Measurements from ENCODE around the gene ASTN2.

Gene ASTN2

DNA sequence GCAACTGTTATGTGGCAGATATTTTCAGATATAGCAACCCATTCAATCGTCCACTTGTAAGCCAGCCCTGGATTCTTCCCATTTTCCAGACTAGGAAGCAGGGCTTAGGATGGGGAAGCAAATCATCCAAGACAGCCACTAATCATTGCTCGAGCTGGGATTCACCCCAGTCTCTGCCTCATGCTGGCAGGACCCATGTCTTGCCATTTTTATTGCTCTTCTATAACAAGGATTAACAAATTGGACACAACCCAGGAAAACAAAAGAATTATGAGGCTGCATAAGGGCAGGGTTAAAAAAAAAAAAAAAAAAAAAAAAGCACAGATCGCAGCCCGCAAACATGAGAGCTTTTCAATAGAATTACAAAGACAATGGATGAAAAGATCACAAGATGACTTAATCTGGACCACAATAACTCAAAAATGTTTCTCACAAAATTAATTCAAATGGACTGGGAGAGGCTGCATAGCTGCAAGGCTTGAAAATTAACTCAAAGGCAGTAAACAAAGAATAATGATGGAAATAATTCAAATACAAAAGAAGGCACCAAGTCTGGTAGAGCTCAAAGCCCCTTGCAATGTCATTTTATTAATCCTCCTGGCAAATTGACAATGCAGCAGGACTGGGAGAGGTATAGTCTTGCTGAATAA lies 40.7 kb downstream of the ASTN2 start:
- DNase-seq (ENCODE audit: extremely low read depth in 1 of 2, low read depth in 1 of 2), result no peak

DNA sequence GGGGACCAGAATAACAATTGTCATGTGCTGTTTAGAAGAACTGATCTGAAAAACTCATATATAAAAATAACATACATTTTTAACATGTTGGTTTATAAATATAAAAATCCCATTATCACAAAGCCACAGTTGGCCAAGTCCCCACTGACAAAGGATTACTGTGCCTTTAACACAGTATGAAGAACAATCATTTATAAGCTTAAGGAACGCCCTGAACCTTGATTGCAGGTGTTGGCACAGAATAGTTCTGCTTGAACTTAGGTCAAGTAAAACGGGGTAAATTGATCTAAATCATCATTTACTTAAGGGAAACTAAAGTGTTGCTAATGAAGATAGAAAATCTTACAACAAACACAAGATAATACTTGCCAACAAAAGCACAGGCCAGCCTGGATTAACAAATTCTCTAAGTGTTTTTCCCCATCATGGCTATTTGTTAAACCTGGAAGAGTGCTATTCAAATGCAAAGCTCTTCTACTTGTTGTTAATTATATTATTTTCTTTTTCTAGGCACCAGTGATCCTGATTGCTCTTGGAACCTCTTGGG lies 46.1 kb downstream of the ASTN2 start:
- DNase-seq (ENCODE audit: extremely low read depth in 1 of 2, low read depth in 1 of 2), result no peak

DNA sequence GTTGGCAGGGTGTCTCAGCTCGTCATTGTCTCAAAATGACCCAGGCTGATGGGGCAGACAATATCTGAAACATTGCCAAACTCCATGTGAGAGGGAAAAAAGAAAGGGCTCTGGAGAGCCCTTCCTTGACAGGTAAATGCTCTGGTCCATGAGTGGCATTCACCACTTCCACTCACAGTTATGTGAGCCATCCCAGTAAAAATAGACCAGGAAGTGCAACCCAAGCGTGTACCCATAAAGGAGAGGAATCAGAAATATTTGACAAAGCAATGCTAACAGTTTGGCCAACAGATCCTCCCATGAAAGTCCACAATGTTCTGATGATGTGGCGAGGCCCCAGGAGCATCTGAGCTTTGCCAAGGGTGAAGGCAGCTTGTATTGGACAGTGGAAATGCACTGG lies 49.4 kb downstream of the ASTN2 start:
- DNase-seq (ENCODE audit: extremely low read depth in 1 of 2, low read depth in 1 of 2), result no peak

DNA sequence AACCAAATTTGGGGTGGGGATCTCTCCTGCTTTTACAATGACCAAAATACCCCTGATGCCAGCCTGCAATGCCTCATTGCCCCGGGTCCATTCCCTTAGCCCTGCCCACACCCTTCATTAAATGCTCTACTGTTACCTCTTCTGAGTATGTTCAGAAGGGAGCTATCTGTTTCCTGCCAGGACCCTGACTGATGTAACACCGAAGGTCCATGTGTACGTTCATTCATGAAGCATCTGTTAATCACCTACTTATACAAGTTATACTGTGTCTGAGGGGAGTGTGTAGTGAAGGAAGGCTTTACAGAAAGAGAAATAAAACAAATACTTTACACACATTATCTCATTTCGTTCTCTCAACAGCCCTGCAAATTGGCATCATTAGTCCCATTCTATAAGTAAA lies 51.9 kb downstream of the ASTN2 start:
- no peak for DNase-seq (ENCODE audit: extremely low read depth in 1 of 2, low read depth in 1 of 2)

DNA sequence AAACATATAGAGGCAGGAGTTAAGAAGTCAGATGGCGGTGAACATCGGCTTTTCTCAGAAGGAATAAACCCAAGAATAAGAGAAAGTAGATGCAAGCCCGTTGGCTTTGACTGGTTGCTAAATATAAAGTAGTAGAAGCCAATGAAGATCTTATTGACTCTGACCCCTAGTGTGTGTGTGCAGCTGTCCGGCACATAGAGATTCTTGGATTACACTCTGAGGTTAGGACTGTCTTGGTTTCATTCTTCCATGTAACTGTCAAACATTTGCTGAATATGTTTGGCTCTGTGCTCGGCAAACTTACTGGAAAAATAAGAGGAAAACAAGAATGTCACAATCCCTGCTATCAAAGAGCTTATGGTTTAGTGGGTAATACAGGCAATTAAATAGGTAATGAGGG lies 54.9 kb downstream of the ASTN2 start:
- DNase-seq (ENCODE audit: extremely low read depth in 1 of 2, low read depth in 1 of 2), result no peak

DNA sequence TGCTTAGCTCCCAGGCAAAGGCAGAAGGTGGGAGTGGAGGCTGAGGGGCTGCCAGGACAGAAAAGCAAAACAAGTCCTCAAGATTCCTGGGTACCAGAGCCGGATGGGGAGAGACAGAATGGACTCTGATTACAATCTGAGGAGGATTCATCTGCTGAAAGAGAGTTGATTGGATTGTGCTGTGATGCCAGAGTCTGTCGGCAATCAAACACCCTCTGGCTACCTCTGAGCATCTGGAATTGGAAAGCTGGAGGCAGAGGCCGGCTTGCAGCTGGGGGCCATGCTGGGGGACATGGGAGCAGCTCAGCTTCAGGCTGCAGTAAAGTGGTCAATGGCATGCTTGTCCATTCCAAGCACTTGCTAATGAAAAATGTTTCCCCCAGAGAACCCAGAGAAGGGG lies 59.3 kb downstream of the ASTN2 start:
- no peak for DNase-seq (ENCODE audit: extremely low read depth in 1 of 2, low read depth in 1 of 2)

DNA sequence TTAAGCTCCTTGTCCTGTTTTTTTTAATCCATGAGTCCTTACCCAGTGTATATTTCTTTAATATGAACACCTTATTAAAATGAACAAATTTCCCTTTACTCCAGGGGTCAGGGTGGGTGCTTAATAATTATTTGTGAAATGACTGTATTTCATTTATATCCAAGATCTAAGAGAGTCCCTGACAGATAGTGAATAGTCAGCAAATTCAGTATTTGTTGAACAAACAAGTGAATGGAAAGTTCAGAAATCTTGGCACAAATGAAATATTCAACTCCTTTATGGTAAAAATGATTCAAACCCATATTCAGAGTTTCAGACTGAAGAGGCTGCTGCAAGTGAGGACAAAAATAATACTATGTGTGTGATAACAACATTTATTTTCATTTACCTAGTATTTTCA lies 59.9 kb downstream of the ASTN2 start:
- no peak for DNase-seq (ENCODE audit: extremely low read depth in 1 of 2, low read depth in 1 of 2)

DNA sequence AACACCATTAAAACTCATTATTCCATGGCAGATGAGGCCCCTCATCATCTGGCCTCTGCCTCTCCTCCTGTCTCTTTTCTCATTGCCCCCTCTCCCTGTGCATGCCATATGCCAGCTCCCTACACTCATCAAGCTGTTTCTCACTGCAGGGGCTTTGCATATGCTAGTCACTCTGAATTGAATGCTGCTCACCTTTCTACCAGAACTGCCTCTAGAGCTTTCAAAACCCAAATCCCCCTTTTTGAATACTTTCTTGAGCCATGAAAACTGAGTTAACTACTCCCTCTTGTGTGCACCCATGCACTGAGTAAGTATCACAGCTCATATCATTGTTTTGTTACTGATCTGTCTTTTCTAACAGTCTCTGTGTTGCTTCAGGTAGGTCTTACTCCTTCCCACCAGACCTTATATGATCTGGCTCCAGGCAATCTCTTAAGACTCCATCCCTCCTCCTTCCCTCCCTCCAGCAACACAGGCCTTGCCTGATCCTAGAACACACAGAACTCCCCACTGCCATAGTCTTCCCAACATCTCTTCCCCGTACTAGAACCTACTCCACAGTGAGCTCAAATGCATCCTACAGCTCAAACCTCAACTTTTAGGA lies 60.5 kb downstream of the ASTN2 start:
- DNase-seq (ENCODE audit: extremely low read depth in 1 of 2, low read depth in 1 of 2), result no peak

DNA sequence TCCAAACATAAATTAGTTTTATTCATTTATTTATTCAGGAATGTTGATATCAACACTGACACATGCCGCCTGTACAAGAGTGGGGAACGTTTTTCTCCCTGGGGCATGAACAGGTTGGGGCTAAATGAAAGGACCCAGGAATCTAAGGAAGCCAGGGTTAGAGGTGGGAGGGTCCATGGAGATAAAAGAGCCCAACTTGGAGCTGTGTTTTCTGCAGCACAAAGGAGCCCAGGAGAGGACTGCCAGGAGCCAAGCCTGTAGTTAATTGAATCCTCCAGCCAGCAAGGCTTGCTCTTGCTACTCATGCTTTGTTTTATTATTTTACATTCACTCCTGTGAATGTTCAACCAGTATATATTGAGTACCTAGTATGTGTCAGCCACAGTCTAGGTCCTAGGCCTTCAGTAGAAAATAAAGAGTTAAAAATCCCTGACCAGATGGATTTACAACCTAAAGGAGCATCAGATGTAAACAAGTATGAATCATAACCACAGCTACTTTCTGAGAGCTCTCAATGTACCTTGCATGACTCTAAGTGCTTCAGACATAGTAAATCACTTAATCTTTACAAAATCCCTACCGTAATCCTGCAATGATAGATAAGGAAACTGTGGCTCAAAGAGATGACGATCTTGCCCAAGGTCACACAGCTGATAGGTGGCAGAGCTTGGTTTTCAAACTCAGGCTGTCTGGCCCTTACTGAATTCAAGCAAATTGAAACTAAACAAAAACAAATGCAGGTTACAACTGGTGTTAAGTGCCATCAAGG lies 69.8 kb downstream of the ASTN2 start:
- DNase-seq (ENCODE audit: extremely low read depth in 1 of 2, low read depth in 1 of 2), result no peak

DNA sequence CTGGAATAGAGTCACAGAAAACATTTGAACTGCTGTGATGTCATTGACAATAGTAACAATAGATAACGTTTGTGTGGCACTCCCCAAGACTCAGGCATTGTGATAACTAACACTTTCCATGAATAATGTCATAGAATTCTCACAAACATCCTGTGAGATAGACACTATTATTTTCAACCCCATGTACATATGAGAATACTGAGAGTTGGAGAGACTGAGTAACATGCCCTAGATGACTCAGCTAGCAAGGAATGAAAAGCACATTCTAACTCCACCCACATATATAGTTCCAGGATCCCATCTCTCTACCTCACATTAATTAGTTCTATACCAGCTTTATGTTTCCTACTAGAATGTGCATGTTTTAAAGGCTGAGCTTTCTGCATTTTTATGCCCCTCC lies 71.4 kb downstream of the ASTN2 start:
- no peak for DNase-seq (ENCODE audit: extremely low read depth in 1 of 2, low read depth in 1 of 2)

DNA sequence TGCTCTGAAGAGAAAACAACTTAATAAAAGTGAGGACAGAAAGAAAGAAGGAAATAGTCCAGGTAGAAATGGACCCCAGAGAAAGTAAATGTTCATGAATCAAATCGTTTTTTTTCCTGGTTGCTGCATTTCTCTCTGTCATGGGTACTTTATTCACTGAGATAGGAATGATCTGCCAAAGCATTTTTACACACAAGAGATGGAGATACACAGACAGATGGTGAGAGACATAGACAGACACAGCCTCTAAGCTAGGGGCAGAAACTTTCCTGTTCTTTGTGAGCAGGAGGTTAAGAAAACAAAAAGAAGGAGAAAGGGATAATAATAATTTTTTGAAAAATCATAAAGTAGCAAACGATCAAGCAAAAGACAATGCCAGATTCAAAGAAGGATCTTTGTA lies 73.7 kb downstream of the ASTN2 start:
- DNase-seq (ENCODE audit: extremely low read depth in 1 of 2, low read depth in 1 of 2), result no peak

DNA sequence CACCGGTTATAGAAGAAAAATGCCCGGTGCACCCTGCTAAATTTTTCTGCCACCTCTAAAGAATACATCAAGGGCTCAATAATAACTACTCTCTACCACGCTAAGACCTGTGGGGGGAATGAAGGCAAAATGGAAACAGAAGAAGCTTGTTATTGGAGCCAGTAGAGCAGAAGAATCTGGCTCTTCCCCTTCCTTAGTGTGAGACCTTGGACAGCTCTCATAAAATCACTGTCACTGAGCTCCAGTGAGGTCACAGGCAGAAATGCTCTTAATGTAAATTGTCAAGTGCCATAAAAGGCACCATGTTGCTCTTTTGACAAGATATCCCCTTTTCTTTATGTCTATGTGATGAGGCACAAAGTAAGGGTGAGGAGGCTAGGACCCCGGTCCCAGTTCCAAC lies 74.4 kb downstream of the ASTN2 start:
- no peak for DNase-seq (ENCODE audit: extremely low read depth in 1 of 2, low read depth in 1 of 2)

DNA sequence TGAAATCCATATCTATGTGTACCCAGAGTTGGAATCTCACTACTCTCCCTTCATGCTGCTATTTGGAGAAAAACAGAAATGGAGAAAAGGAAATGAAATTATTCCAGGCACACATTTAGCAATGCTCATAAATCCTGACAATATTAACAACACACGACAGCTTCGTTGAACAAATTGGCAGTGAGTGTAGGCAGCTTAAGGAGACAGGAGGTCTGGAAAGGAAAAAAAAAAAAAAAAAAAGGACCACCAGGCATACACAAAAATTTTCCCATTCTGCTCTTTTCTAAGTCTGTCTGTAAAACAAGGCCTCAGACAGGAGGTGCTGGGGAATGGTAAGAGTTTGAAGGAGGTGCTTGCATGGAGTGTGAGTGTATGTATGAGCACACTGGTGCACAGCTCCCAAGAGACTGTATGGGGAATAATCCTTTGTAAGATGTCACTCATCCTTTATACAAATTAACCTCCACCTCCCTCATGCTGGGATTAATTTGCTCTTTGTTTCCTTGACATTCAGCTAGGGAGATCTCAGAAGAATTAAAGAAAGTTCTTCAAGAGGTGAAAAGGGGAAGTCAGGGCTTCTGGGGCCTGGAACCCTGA lies 78.9 kb downstream of the ASTN2 start:
- no peak for DNase-seq (ENCODE audit: extremely low read depth in 1 of 2, low read depth in 1 of 2)

DNA sequence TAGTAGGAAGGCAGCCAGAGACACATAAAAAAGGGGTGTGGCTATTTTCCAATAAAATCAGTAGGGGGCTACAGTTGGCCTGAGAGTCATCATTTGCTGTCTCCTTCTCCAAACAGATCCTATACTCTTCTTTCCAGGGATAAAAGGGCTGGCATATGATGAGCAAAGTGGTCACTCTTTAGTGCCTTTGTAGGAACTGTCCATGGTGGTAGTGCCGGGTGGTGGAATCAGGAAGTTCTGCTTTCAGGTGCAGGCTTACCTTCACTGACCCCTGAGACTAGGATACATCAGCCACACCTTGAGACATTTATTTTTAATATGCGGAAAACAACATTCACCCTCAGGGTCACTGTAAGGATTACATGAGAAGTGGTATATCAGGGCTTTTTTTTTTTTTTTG lies 80.8 kb downstream of the ASTN2 start:
- DNase-seq (ENCODE audit: extremely low read depth in 1 of 2, low read depth in 1 of 2), result no peak

DNA sequence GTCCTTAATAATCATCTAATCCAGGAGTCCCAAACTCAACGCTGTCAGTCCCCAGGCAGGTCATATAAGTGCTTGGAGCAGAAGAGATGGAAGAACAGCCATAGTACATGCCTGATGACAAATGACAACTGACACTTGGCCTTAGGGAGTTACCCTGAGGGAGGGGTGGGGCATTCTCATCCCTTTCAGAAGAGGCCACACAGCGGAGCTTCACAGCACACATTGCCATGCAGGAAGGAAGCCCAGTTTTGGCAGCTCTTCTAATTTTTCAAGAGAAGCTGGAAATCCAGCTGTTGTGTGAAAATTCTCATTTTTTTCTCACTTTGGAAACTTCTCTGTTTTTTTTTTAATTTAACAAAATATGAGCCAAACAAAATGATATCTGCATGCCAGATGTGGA lies 89.0 kb downstream of the ASTN2 start:
- DNase-seq (ENCODE audit: extremely low read depth in 1 of 2, low read depth in 1 of 2), result no peak

DNA sequence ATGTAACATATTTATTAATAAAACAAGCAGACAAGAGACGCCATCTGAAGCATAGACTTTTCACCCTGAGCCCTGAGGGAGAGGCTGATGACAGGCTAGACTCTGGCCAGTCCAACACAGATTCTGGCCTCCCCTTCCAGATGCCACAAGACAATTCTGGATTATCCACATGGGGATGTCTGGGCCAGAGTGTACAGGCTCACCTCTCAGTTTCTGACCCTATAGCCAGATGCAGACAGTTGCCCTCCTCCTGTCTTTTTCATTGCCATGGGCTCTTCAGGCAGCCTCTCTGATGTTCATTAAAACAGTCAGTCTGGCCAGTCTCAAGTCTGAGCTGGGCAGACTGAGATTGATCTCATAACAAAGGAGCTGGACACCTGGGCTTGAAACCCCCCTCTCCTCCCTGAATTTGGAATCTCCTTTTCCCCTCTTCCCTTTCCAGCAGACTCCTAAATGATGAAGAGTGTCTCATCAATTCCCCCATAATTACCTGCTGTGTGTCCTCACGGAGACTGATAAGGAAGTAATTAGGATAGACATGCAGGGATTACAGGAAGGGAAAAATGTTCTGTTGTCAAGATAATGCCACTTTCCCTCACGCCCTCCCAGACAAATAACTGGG lies 89.6 kb downstream of the ASTN2 start:
- DNase-seq (ENCODE audit: extremely low read depth in 1 of 2, low read depth in 1 of 2), result no peak

DNA sequence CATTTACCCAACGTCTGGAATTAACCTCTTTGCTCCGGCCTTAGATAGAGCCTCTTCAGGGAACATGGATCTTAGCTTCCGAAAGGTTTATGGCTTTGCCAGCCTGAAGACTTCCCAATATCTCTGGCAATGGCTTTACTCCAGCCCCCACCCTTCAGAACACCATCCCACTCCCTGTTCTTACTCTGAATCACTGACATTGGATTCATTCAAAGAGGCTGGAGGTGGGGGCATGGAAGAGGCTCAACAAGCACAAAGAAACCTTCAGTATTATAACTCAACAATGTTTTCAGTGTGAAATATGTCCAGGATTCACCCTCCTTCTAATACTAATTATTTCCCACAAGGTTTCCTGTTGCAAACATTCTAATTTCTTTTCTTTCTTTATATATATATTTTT lies 91.5 kb downstream of the ASTN2 start:
- no peak for DNase-seq (ENCODE audit: extremely low read depth in 1 of 2, low read depth in 1 of 2)

DNA sequence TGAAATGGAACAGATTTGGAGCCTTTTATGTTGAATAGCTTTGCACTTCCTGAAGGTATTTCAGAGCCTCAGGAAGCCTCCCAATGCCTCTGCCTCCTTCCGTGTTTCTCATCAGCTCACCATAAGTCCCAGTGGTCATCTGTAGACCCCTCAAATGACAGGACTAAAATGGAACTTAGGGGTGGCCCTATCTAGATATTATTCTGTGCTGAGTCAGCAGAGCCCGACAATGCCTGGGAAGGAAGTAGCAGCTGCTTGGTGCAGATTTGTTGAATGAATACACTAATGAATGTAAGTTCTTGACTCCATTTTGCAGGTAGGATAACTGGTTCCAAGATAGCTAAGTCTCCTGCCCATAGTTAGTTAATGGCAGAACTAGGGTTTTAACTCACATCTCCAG lies 97.7 kb downstream of the ASTN2 start:
- DNase-seq (ENCODE audit: extremely low read depth in 1 of 2, low read depth in 1 of 2), result no peak

DNA sequence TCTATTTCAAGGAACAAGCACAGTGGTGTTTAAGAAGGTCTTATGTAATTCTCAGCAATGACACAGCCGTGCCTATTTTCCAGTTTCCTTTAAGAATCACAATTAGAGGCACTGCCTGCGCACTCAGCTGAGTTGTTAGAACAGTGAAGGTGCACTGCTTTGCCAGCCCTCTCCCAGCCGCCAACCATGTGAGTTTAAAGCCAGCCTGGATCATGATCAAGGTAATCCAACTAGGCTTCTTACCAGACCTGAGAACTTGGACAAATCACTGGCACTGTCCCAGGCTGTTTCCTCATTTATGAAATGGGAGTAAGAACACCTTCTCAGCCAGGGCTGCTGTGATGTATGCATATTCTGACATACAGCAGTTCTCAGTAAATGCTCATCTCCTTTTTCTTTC lies 99.6 kb downstream of the ASTN2 start:
- no peak for DNase-seq (ENCODE audit: extremely low read depth in 1 of 2, low read depth in 1 of 2)

DNA sequence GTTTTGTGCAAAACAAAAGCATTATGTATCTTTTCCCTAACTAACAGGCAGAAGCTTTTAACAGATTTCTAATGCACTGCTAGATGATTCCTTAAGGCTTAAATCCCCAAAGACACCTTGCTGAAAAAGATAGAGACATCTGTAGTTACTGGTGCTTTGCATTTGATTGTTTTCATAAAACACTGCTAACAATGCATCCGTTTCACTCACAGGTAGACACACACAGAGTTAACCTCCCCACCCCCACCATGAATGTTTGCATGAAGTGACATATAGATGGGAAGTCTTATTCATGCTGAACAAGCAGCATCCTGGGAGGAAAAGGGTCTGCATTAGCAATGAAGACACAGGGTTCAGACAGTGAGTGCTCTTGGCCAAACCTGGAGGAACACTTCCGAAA lies 100.9 kb downstream of the ASTN2 start:
- DNase-seq (ENCODE audit: extremely low read depth in 1 of 2, low read depth in 1 of 2), result no peak

DNA sequence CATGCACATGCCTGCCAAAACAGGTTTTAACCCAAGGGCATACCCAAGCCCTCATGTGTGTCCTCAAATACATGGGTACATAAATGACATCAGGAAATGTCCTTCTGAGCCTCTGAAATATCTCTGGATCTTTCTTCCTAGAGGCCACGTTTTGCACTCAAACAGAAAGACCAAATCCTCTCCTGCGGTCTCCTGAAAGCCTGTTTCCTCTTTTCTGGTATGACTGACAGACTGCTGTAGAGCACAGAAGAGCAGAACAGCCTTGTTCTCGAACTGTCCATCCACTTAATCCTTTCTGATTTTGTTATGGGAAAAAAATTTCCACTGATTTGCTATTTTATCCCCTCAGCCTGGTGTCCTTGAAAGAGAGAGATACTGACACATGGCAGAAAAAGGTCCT lies 107.2 kb downstream of the ASTN2 start:
- DNase-seq (ENCODE audit: extremely low read depth in 1 of 2, low read depth in 1 of 2), result no peak

All from activated CD8-positive, alpha-beta memory T cell treated with anti-CD3 and anti-CD28 coated beads for 1 hour (primary cell).